Globus pallidus (tissue), 1 donor: ENCODE data around the gene RECQL.

Experiments
- DNase-seq: peaks from one replicate; pipeline ENCODE4 v3.0.0-alpha.2; 2015; ENCODE audit warnings: low spot score

The RECQL gene, protein sequence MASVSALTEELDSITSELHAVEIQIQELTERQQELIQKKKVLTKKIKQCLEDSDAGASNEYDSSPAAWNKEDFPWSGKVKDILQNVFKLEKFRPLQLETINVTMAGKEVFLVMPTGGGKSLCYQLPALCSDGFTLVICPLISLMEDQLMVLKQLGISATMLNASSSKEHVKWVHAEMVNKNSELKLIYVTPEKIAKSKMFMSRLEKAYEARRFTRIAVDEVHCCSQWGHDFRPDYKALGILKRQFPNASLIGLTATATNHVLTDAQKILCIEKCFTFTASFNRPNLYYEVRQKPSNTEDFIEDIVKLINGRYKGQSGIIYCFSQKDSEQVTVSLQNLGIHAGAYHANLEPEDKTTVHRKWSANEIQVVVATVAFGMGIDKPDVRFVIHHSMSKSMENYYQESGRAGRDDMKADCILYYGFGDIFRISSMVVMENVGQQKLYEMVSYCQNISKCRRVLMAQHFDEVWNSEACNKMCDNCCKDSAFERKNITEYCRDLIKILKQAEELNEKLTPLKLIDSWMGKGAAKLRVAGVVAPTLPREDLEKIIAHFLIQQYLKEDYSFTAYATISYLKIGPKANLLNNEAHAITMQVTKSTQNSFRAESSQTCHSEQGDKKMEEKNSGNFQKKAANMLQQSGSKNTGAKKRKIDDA

DNA sequence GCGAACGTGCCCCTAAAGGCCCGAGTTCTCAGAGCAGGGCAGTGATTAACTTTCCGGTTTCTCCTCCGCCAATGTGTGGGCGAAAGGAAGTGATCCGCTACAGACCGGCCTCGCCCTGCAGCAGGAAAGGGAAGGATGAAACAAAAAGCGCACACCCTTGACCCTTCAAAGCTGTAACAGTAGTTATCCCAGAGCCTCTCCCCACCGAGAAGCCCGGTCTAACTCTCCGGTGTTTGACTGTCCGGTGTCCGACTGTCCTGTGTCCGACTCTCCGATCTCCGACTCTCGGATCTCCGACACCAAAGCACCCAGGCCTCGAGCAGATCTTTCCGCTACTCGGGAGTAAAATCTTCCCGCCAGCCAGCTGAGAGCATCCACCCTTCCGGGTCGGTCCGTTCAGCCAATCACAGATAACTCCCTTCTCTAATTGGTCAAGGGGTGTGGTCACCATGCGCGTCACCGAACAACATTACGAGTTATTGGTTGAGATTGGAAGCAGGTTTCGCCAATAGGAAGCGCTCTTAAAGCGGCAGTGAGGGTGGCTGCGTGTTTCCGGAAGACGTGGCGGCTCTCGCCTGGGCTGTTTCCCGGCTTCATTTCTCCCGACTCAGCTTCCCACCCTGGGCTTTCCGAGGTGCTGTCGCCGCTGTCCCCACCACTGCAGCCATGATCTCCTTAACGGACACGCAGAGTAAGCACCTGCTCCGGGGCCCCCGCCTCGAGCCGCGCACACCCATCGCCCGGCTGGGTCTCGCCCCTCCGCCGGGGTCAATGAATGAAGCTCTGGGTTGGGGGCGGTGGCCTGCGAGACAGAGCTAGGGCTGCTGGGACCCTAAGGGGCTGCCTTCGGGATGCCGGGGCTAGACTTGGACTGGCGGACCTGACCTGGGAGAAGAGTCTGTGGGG lies at the start of gene RECQL, which contains the start of gene GOLT1B:
TSS of gene RECQL (minus strand) at position 378 of the 906 bp plus-strand sequence. CDS start 2,065 bp downstream, outside the sequence.
TSS of gene GOLT1B (plus strand) at position 532 of the 906 bp plus-strand sequence. CDS start at position 667, 135 bp downstream.
- peak; percentile 97 for DNase-seq

DNA sequence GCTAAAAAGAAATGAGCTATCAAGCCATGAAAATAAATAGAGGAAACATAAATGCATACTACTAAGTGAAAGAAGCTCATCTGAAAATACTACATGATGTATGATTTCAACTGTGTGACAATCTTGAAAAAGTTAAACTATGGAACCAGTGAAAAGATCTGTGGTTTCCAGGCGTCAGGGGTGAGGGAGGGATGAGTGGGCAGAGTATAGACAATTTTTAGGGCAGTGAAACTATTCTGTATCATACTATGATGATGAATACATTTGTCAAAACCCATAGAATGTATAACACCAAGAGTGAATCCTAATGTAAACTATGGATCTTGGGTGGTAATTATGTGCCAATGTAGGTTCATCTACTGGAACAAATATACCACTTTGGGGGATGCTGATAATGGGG lies 46.0 kb upstream of the RECQL start:
- no peak for DNase-seq

DNA sequence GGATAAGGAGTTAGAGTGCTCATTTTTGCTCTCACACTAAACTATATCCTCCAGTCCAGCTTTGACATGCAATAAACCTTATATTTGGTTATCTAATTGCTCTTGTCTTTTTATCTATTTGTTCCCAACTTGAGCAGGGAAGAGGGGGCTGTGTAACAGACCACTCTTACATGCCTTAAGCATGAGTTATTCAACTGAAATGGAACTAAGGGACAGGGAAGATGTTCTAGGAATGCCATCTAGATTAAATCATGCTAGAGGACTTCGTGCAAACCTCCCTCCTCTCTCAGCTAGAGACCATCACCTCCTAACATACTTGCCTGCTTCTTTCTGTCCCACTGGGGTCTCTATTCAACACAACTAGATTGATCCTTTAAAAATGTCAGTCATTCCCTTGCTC lies 45.3 kb upstream of the RECQL start:
- no peak for DNase-seq

DNA sequence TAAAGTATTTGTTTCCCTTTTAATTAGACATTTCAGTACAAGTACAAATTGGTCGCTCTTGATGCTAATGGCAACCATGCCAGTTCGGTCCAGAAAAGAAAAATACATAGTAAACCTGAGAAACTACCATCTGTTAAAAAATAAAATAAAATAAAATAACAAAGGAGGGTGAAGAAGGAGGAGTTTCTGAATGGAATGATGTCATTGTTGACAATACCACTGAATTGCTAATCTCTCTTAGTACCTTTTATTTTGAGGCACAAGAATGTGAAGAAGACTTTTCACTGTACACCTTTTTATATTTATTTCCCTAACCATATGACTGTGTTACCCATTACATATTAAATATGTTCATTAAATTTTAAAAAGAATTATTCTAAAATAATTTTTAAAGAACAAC lies 44.1 kb upstream of the RECQL start:
- DNase-seq = no peak

DNA sequence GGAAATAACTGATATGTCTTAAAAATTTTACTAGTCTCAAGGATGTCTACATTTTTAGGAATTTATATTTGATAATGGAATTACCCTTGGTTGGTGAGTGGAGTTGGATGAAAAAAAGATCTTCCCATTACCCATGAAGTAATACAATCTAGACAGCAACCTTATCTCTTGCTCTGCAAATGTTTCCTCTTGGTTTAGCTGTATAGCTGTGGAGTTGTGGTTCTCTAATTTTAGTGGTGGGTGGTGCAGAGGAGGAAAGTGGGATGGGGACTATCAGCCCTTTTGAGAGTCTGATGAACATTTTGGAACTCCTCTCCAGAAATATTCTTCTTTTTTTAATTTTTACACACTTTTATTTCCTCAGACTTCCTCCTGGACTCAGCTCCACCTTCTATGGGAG lies 41.7 kb upstream of the RECQL start:
- no peak for DNase-seq

DNA sequence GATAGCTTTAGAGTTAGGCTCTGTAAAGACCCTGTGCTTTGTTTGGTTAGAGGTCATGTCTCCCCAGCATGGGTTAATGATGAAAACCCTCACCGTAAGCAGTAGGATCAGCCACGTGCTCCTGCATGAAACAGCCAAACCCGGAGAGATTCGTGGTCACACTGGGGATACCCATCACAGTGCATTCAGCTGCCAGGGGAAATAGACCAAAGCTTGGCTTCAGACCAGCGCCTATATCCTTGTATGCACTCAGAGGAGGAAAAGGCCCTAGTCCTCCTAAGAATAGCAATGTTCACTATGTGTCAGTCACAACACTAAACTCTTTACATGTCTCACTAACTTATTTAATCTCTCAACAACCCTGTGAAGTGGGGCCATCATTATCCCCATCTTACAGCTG lies 41.0 kb upstream of the RECQL start:
- no peak for DNase-seq

DNA sequence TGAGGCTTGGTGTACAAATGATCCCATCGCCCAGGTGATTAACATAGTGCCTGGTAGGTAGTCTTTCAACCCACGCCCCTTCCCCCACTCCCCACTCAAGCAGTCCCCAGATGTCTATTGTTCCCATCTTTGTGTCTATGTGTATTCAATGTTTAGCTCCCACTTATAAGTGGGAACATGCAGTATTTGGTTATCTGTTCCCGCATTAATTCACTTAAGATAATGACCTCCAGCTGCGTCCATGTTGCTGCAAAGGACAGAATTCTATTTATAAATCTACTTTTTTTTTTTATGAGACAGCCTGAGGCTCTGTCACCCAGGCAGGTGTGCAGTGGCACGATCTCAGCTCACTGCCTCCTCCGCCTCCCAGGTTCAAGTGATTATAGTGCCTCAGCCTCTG lies 40.3 kb upstream of the RECQL start:
- no peak for DNase-seq

DNA sequence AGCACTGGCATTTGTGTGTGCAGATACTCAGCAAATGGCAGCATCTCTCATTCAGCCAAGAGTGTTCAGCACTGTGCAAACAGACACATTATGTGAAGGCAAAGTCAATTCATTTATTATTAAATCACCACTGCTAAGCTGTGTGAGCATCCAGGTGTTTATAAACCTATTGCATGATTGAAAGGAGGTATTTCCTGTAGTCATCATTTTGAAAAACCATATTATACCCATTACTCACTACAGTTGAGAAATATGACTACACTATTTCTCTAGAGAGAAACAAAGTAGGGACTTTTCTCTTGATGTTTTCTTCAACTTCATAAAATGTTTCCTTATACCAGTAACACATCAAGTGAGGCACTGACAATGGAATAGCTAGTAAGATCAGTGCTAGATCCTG lies 38.4 kb upstream of the RECQL start:
- DNase-seq = no peak

DNA sequence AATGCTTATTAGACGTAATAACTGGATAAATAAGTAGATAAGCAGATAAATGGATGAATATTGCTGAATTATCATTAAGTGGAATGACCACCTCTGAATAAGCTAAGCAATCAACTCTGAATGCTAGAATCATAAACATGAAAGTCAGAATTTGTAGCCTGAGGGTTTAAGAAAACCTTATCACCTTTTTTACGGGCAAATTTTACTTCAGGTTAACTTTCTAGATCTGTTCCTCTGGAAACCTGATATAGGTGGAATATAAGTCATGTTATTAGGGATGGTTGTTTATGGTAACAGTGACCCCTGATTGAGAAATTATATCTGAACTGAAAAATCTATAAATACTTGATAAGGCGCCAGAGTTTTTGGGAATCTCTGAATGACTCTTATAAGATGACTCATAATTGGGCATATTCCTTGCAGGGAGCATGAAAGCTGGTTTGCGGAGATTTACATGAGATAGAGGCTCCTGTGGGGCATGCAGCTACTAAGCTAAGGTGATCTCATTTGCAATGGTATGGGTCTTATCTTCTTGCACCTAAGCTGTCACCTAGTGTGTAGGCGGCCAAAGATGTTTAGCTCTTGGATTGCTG lies 36.7 kb upstream of the RECQL start:
- no peak for DNase-seq

DNA sequence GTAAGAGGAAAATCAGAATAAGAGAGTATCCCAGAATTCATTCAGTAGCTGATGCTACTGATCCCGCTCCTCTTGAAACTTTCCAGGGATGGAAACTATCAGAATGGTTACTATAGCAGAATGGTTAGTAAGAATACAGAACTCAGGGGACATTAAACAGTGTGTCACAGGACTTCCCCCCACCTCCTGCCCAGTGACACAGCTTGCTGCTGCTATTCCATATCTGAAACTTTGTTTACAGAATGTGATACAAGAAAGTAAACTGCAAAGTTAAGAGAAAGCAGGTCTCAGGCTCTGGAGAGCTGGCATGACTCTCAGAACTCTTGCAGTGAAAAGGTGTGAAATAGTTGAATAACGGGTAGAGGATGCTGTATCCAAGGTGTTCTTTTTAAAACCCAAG lies 28.0 kb upstream of the RECQL start:
- no peak for DNase-seq

DNA sequence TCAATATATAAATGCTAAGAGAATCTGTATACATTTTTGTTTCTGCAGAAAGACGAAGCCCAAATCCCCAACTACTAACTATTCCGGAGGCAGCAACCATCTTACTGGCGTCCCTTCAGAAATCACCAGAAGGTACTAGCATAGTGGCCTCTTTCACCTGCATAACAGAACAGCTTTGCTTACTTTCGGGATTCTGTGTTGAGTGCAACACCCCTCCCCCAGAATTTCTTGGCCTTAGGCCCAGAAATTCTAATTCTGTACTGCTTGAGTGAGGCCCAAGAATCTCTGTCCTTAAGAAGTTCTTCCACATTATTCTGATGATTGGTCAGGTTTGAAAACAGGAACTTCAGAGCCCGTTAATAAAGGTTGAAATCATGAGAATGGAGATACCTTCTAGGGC lies 27.5 kb upstream of the RECQL start:
- peak; percentile 35 for DNase-seq

DNA sequence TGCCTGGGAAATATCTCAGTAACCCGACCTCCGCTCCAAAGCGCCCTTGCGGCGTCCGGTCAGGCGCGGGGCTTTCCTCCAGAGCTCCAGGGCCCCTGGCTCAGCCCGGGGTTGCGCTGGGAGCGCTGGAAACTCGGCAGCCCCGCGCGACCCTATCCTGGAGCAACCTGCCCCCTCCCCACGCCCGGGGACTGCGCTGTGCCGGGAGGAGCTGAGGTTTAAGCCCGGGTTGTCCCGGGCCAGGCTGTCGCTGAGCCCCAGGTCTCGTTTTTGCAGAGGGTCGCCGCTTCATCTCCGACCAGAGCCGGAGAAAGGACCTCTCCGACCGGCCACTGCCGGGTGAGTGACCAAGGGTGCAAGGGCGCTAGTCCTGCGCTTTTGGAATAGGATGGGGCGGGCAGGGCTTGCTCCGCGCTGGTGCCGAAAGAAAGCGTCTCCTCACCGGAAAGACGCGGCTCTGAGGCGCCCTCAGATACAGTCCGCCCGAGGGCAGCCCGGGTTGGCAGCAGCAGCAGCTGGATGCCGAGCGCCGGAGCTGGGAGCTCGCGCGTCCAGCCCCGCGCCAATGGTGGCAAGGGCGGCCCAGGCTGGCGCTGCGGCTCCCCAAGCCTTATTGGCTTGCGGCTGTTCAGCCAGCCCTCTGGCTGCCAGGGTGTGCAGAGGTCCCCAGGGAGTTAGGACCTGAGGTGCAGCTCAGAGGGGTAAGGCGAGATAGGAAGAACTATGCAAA lies 26.2 kb upstream of the RECQL start:
- peak; percentile 68 for DNase-seq

DNA sequence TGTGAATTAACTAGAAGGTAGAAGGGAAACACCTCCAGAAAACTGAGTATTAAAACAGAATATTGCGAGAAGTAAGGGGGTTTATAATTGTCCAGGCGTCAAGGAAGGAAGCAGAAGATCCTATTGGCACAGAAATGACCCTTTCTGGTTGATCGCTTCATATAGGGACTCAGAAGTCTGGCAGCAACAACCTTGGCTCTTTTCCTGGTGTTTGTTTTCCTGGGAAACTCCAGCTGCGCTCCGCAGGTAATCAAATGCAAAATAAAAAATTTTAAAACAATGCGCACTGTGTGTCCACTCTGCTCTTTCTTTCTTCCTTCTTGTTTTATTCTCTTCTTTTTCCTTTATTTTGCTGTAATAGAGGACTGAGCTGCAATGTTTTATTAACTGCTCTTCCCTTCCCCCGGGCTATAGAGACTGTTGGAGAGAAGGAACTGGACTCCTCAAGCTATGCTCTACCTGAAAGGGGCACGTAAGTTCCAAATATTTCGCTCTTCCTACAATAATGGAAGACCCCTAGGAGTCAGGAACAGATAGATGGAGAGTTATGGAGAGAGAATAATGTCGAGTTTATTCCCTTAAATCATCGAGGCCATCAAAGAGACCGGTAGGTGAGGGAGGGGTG lies 25.4 kb upstream of the RECQL start:
- DNase-seq = peak; percentile 16

DNA sequence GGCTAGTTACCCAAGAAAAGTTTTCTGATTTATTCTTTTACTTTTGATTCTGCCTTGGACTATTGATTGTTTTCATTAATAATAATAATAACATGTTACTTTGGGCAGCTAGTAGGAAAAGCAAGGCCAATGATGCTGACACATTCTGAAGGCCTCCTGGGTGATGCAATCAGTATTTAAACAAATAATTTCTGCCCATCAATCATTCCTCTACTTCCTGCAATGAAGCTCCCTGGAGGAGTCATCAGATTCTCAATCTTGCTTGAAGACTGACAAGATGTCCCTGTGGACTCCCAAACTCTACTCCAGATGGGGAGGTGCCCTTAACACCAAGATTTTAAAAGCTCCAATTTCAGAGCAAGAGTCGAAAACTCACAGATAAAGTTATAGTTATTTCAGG lies 24.6 kb upstream of the RECQL start, which contains the start of gene SPX:
TSS of gene SPX (plus strand) at position 244 of the 400 bp plus-strand sequence. CDS start 177 bp downstream, outside the sequence.
- no peak for DNase-seq

DNA sequence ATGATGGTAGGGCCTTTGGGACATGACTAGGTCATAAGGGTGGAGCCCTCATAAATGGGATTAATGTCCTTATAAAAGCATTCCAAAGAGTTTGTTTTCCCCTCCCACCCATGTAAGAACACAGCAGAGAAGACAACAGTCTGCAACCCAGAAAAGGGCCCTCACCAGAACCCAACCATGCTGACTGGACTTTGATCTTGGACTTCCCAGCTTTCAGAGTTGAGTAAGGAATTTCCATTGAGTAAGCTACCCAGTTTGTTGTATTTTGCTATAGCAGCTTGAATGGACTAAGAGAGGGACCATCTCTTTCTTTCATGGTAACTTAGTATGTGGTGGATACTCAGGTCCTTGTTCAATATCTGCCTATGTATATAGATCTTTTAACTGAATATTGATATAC lies 21.7 kb upstream of the RECQL start:
- DNase-seq = no peak

DNA sequence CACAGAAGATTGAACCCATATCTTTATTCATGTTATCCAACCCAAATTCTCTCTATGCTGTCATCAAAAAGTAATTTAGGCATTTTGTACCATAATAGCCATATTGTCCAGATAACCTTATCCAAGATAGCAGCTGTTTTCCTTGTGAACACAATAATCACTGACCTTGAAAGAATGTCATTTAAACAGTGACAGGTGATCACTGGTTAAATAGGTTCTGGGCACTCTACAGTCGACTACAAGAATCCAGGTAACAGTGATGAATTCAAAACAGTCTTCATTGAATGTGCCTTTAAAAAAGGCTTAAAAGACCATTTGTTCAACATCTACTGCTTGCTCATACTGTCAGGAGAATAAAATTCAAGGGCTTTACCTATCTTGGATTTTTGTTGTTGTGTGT lies 20.1 kb upstream of the RECQL start:
- DNase-seq = no peak

DNA sequence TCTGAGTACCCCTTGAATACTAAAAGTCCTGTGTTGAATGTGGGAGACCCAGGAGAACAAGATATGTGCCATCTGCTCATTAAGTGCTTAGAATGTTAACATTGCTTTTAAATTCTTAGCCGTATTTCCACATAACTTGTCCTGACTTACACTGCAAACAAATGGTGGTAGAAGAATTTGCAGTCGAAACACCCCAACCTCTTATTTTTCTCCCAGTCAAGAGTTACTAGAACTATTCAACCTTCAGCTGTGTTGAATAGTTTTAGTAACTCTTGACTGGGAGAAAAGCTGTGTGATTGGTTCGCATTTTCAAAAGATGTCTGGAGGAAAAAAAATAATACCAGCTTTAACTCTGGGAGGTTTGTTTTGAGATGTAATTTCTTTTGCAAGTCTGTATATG lies 17.0 kb upstream of the RECQL start:
- DNase-seq = no peak

DNA sequence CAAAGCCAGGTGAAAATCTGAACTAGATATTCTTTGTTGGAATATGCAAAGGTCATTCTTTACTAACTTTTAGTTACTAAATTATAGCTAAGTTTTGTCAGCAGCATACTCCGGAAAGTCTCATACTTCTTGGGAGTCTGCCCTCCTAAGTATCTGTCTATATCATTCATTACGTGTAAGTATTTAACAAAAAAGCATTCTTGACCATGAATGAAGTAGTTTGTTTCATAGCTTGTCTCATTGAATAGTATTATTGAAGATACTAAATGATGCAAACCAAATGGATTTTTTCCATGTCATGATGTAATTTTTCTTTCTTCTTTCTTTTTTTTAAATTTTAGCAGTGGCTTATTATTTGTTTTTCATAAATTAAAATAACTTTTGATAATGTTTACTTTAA lies 14.8 kb upstream of the RECQL start:
- no peak for DNase-seq

DNA sequence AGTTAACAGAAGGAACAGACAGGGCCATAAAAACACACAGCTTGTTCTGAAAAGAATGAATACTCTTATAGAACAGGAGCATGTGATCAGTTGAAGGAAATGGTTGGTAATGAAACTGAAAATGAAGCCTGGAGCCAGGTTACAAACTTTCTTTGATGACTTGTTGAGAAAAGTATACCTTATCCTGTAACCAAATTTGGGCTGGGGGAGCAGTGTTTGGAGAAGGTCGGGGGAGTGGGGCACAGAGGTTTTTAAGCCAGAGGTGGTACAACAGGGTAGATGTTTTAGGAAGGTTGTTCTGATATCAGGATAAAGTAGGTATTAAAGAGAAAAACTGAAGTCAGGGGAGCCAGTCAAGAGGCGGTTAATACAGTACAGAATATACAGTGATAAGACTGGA lies 8.3 kb upstream of the RECQL start:
- no peak for DNase-seq

DNA sequence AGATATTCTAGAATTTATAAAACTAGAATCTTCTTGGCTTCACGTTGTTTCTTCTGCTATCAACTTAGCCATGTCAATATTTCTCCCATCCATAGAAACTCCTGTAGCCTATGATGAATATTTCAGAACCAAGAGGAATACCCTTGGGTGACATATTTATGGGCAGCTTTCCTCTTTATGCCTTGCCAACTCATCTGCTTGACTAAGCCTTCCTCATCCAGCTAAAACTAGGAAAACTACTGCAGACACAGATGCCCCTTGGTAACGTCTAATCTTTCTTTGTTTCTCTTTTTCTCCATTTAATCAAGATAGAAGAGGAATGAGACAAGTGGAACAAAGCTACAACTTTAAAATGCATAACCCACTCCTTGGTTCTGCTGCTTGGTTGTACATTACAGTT lies 6.4 kb upstream of the RECQL start:
- no peak for DNase-seq

DNA sequence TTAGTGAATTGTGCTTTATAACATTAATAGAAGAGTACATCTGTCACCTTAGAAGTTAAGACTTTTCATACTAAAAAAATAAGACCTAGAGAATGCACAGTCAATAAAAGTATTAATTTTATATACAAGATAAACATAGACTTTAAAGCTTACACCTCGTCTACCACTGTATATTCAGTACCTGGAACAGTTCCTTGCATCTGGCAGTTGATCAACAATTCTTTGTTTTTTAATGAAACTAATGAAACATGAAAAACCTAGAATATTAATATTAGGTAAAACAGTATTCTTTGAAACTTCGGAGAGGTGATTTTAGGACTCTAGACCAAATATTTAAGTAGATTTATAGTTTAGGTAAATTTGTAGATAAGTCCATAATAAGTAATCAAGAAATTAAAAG lies 4.5 kb upstream of the RECQL start:
- no peak for DNase-seq
